ENCODE measurements around the gene BTBD6.
"Not testable (repeated sequence)": the region's sequence is repeated elsewhere in the genome, so short reads cannot be mapped to it uniquely, and the experiment has no call there.

Gene BTBD6

DNA sequence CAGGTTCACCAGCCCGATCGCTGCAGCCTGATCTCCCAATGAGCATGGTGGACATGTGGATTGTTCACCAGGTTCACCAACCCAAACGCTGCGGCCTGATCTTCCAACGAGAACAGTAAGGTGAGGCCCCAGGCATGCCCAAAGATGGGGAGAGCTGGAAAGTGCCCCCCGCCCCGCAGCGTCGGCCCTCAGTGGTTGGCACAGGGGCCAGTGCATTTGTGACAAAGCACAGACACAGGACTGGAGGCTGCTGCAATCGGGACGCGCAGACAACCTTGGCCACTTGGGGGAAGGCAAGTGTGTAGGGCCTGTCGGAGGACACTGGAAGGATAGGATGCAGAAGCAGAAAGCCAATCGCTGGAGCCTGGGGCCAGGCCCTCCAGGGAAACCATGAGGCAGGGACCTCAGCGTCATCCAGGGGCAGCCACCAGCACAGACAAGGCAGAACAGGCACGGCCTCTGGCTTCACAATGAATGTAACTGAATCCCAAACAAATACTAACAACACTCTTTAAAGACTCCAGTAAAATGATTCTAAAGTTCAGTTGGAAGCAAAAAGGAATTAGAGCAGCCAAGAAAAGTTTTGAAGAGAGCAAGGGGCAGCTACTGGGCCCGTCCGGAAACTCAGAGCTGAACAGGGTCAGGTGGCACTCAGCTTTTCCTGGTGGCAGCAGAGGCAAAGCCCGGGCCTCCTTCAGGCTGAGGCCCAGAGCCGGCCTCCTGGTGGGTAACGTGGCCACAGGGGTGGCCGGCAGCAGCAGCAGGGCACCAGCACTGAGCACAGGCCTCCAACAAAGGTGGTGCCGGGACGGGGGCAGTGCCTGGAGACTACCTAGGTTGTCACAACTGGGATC is 39.1 kb downstream of the BTBD6 start:
- Histone ChIP-seq H3K4me2 (no peak overlapping the region), H3K27ac (no peak overlapping the region), H3K9ac (no peak overlapping the region), H3K4me1 (ENCODE audit: low read depth, poor library complexity, severe bottlenecking) (no peaks in the 10 kb centered on the region), H3K36me3 (ENCODE audit: insufficient read depth) (no peaks in the 10 kb centered on the region), H3K27me3 (ENCODE audit: insufficient read depth, low read depth) (no peaks in the 10 kb centered on the region), H4K20me1 (ENCODE audit: insufficient read depth) (no peaks in the 10 kb centered on the region), H2AFZ (ENCODE audit: low read depth) (no peak overlapping the region), H3K4me3 (IDR thresholded peaks at IDR 0.05; ENCODE audit: insufficient read depth, low read depth, low read length) (no peak overlapping the region), H3K79me2 (ENCODE audit: insufficient read depth, low read depth) (no peaks in the 10 kb centered on the region)
- no peak for TF ChIP-seq CTCF (conservative IDR thresholded peaks at IDR 0.05; ENCODE audit: low read depth, low read length)

GRCh38 chr14:105288936-105289335 is 40.6 kb downstream of the BTBD6 start:
- not testable (repeated sequence) for H3K4me2 ChIP-seq; H3K9ac ChIP-seq; H3K4me3 ChIP-seq (IDR thresholded peaks at IDR 0.05; ENCODE audit: insufficient read depth, low read depth, low read length); H2AFZ ChIP-seq (ENCODE audit: low read depth); H3K79me2 ChIP-seq (ENCODE audit: insufficient read depth, low read depth); H3K27ac ChIP-seq; H3K4me1 ChIP-seq (ENCODE audit: low read depth, poor library complexity, severe bottlenecking); H3K36me3 ChIP-seq (ENCODE audit: insufficient read depth); H4K20me1 ChIP-seq (ENCODE audit: insufficient read depth); H3K27me3 ChIP-seq (ENCODE audit: insufficient read depth, low read depth)

GRCh38 chr14:105290621-105291346 is 42.5 kb downstream of the BTBD6 start:
- Histone ChIP-seq H3K27me3 (ENCODE audit: insufficient read depth, low read depth) (no peaks in the 10 kb centered on the region), H3K27ac (no peak overlapping the region), H3K4me2 (no peak overlapping the region), H2AFZ (ENCODE audit: low read depth) (no peak overlapping the region), H3K79me2 (ENCODE audit: insufficient read depth, low read depth) (peaks cover 16% of the 10 kb centered on the region; the same call in 1 of the 2 replicates), H3K4me1 (ENCODE audit: low read depth, poor library complexity, severe bottlenecking) (no peaks in the 10 kb centered on the region), H3K4me3 (IDR thresholded peaks at IDR 0.05; ENCODE audit: insufficient read depth, low read depth, low read length) (no peak overlapping the region), H3K36me3 (ENCODE audit: insufficient read depth) (no peaks in the 10 kb centered on the region), H4K20me1 (ENCODE audit: insufficient read depth) (no peaks in the 10 kb centered on the region), H3K9ac (no peak overlapping the region)
- no peak for TF ChIP-seq CTCF (conservative IDR thresholded peaks at IDR 0.05; ENCODE audit: low read depth, low read length)

- no peaks in the 10 kb centered on the region for H3K27me3 ChIP-seq (ENCODE audit: insufficient read depth, low read depth)
- no peak overlapping the region for H3K4me2 ChIP-seq
- H3K4me1 ChIP-seq (ENCODE audit: low read depth, poor library complexity, severe bottlenecking) = no peaks in the 10 kb centered on the region
- no peak for TF ChIP-seq CTCF (conservative IDR thresholded peaks at IDR 0.05; ENCODE audit: low read depth, low read length)
- H3K79me2 ChIP-seq (ENCODE audit: insufficient read depth, low read depth) = peaks cover 26% of the 10 kb centered on the region; the same call in 1 of the 2 replicates
- no peak overlapping the region for H3K9ac ChIP-seq
- no peak overlapping the region for H3K27ac ChIP-seq
- no peaks in the 10 kb centered on the region for H3K36me3 ChIP-seq (ENCODE audit: insufficient read depth)
- no peaks in the 10 kb centered on the region for H4K20me1 ChIP-seq (ENCODE audit: insufficient read depth)
- H2AFZ ChIP-seq (ENCODE audit: low read depth) = no peak overlapping the region
- no peak overlapping the region for H3K4me3 ChIP-seq (IDR thresholded peaks at IDR 0.05; ENCODE audit: insufficient read depth, low read depth, low read length)
Measured at GRCh38 chr14:105292826-105293711, 44.7 kb downstream of the BTBD6 start.
